Right cardiac atrium (tissue), 5 donors: ENCODE results near the gene SOS2. TPM values are rescaled to one million over a fixed set of nuclear protein-coding genes. Genes with fewer than 3 reads are reported as not detected.
A peak's percentile ranks its signal among the peaks of the same experiment; 100 is the strongest.

Source experiments
- ATAC-seq, 2 donors: fragments of 200-7000 bp; cut with Tn5 transposase; one replicate each; pipeline versions ENCODE4 v1.8.0 to v1.9.1; 2020; ENCODE audit warnings: moderate library complexity in 2 of 2, mild to moderate bottlenecking in 1 of 2
- DNase-seq, 3 donors: peaks; one replicate each; pipeline ENCODE4 v3.0.0-alpha.2; 2020
- H3K27ac ChIP-seq: one replicate; pipeline ENCODE4 v1.5.1; 2013; ENCODE audit warnings: mild to moderate bottlenecking, low read length, control low read depth, moderate library complexity
- H3K27me3 ChIP-seq: one replicate; pipeline ENCODE4 v1.6.1; 2013; ENCODE audit not compliant: control insufficient read depth, insufficient read depth
- H3K4me1 ChIP-seq: one replicate; pipeline ENCODE4 v1.6.1; 2013; ENCODE audit warnings: low read length; ENCODE audit not compliant: control insufficient read depth, insufficient read depth
- H3K4me3 ChIP-seq: one replicate; pipeline ENCODE4 v1.5.1; 2013; ENCODE audit warnings: low read length, control low read depth
- H3K9me3 ChIP-seq: one replicate; pipeline ENCODE4 v1.6.1; 2013; ENCODE audit warnings: low read length; ENCODE audit not compliant: control insufficient read depth
- WGBS: extraction: QIAGEN DNeasy Blood & Tissue Kit; methylation state at CpG from one replicate; pipeline ENCODE4 v1.1.7; 2013; 5-methylcytosine and 5-hydroxymethylcytosine counted together
- intact Hi-C, 4 donors: fragments of 100-400 bp; cut with DNase I; formaldehyde crosslinking; loops; one replicate each; pipeline versions ENCODE4 v1.11.0 to v1.14.0; 2022 to 2023
- polyA plus RNA-seq: library from polyadenylated mRNA; stranded (reverse); fragments of 200-250 nt; gene quantifications from one replicate; pipeline ENCODE4 v1.2.3, GENCODE V29; 2013
- total RNA-seq, 4 donors: library from RNA; stranded (reverse); fragmentation: NEBNext Ultra II Directional; extraction: Animal tissue kit (Norgen Biotek cat#: 25700); gene quantifications; one replicate each; pipeline ENCODE4 v1.2.1, GENCODE V29; 2021
- donor health status: healthy with polysubstance abuse.
- donor health status: DM: no; HTN: yes; CAD: no.
- donor health status: DM: no; HTN: no; CAD: no.
- donor health status: DM: no; HTN: yes; CAD: no; lungs with severe emphysema.
- donor health status: DM: yes; HTN: yes; CAD: no.

The SOS2 gene
- total and polyA plus RNA-seq, 5 donors: 13.0 to 33.7 (median 28.4) TPM

DNA sequence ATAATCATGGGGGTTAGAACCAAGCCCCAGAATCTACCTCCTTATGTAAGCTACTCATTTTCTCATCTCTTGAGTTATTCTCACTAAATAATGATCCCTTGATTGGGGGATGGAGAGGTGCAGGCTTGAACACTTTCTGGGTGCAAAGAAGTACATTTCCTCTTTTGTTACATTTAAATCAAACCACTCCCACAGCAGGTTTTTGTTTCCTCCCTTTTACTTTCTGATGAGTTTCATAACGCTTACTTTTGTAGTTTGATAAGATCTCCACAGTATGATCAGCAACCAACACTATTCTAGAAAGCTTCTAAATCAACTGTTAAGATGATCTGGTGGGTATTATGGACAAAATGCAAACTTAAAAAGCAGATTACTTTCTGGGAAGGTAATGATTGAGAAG is 135.5 kb downstream of the SOS2 start:
- ATAC-seq (no peak), DNase-seq (no peak)
- WGBS: 49% methylated on average over 1 of the region's 1 CpG
- intact Hi-C loops: loop anchor here in 1 of 4 donors (10.0 kb wide), 1 partner anchor 91 kb away; no protein-coding TSS in a partner anchor
- Histone ChIP-seq H3K27me3 (no peaks in the 10 kb centered on the region), H3K4me1 (no peaks in the 10 kb centered on the region), H3K27ac (no peak overlapping the region), H3K4me3 (no peak overlapping the region), H3K9me3 (no peaks in the 10 kb centered on the region)

DNA sequence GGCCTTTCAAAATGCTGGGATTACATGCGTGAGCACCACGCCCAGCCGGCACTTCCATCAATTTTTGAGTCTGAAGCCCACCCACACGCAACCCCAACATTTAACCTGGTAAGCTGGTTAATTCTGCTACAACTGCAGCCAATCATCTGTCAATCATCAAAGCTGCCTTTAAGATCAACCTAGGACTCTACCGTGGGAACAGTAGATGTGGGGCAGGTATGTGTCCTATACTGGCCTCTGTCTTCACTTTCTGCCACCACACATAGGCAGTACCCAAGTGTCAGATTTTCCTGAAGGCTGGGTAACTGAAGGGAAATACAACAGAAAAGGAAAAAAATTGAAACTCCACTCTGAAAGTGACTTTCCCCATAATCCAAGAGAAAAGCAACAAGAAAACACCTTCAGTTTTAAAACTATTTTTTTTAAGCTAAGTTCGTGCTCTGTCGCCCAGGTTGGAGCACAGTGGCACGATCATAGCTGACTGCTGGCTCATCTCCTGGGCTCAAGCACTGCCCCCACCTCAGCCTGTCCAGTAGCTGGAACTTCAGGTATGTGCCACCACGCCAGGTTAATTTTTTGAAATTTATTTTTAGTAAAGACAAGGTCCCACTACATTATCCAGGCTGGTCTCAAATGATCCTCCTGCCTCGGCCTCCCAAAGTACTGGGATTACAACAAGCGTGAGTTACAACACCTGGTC is 137.2 kb downstream of the SOS2 start:
- DNase-seq: no peak
- H3K27ac ChIP-seq: no peak overlapping the region
- ATAC-seq: no peak
- WGBS: 94% methylated on average over 11 of the region's 11 CpGs
- H3K27me3 ChIP-seq: no peaks in the 10 kb centered on the region
- H3K9me3 ChIP-seq: no peaks in the 10 kb centered on the region
- intact Hi-C loops: loop anchor here in 1 of 4 donors (10.0 kb wide), 1 partner anchor 89 kb away; no protein-coding TSS in a partner anchor
- H3K4me1 ChIP-seq: no peaks in the 10 kb centered on the region
- no peak overlapping the region for H3K4me3 ChIP-seq

DNA sequence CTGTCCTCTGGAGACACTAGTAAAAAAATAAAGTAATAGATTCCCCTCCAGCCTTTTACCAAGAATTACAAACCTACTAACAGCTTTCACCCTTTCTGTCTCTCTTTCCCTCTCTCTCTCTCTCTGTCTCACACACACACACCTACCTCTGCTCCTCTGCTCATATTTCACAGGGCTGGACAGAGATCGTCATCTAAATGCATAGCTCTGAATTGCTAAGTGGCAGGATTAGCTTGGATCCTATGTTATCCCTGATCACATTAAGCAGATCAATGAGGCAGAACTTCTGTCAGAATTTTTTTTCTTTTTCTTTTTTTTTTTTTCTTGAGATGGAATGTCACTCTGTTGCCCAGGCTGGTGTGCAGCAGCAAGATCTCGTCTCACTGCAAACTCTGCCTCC is 137.9 kb downstream of the SOS2 start:
- intact Hi-C loops: loop anchor here in 1 of 4 donors (10.0 kb wide), 1 partner anchor 89 kb away; no protein-coding TSS in a partner anchor
- Histone ChIP-seq H3K9me3 (no peaks in the 10 kb centered on the region), H3K4me3 (no peak overlapping the region), H3K27me3 (no peaks in the 10 kb centered on the region), H3K27ac (no peak overlapping the region), H3K4me1 (no peaks in the 10 kb centered on the region)
- ATAC-seq (no peak), DNase-seq (no peak)
- 80% methylated on average over 2 of the region's 2 CpGs for WGBS

DNA sequence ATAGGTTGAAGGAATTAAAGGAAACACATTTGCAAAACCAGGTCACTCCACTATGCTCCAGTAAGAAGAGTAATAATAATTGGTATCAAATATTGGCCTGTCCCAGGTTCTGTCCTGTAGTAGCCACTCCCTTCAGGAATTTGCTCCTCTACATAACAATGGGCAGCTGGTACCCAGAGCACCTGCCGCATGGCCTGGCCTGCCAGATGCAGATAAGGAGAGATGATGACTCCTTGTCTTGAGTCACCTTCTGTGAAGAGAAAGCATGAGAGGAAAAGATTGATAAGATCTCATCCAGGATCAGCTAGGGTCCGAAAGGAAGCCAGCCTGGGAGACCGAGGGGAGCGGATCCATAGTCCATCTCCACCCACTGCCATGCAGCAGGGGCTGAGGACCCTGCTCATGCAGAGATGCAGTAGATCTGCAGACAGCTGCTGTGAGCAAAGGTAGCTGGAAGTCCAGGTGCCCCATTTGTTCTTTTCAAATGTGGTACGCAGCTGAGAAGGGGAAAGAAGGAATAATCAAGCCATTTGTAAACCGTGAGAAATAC is 139.3 kb downstream of the SOS2 start:
- WGBS: 91% methylated on average over 6 of the region's 6 CpGs
- intact Hi-C loops: loop anchor here in 1 of 4 donors (10.0 kb wide), 1 partner anchor 87 kb away; no protein-coding TSS in a partner anchor
- H3K27me3 ChIP-seq: no peaks in the 10 kb centered on the region

DNA sequence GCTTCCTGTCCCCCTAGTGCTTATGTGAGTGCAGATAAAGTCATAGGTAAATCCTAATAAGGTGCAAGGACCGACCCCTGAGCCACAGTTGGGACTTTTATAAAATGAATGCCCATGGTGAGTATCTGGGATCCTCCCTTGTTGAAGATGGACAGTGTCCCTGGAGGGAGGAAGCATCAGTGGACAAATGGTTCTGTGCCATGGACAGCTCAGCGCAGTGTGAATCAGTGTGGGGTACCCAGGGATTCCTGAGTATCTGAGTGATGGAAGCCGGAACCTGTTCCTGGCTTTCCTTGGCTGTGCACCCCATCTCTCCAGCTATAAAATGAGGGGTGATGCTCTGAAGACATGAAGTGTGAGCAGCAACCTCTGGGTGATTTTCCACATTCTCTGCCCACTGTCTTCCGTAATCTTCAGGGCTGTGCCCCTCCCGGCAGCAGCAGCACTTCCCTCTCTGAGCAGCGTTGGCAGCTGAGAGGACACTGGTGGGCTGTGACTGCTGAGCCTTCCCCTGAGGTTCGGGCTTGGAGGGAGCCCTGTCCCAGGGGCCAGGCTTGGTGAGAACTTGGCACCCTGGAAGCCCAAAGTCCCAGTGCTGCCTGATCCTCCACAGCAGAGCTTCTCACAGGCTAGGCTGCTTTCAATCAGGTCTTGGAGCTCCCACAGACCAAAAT is 140.0 kb downstream of the SOS2 start:
- H3K27ac ChIP-seq: no peak overlapping the region
- no peak for DNase-seq
- no peak overlapping the region for H3K4me3 ChIP-seq
- WGBS: 77% methylated on average over 7 of the region's 7 CpGs
- H3K27me3 ChIP-seq: no peaks in the 10 kb centered on the region
- no peaks in the 10 kb centered on the region for H3K4me1 ChIP-seq
- H3K9me3 ChIP-seq: no peaks in the 10 kb centered on the region
- intact Hi-C loops: loop anchor here in 1 of 4 donors (10.0 kb wide), 1 partner anchor 87 kb away; no protein-coding TSS in a partner anchor
- peak in 1 of 2 donors; percentile 39 for ATAC-seq

More for the DNA sequence above, 139.3 kb downstream of the SOS2 start:
- no peaks in the 10 kb centered on the region for H3K4me1 ChIP-seq
- ATAC-seq (no peak), DNase-seq (no peak)
- H3K27ac ChIP-seq: no peak overlapping the region
- H3K4me3 ChIP-seq: no peak overlapping the region
- H3K9me3 ChIP-seq: no peaks in the 10 kb centered on the region

DNA sequence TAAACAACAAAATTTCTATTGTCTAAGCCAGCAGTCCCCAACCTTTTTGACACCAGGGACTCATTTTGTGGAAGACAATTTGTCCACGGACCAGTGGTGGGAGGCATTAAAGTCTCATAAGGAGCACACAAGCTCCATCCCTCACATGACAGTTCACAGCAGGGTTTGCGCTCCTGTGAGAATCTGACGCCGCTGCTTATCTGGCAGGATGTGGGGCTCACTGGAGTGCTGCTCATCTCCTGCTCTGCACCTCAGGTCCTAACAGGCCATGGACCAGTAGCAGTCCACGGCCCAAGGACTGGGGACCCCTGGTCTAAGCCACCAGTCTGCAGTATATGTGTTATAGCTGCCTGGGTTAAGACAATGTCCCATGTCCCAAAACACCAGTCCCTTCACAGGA is 142.2 kb downstream of the SOS2 start:
- no peaks in the 10 kb centered on the region for H3K4me1 ChIP-seq
- H3K4me3 ChIP-seq: no peak overlapping the region
- no peaks in the 10 kb centered on the region for H3K9me3 ChIP-seq
- 86% methylated on average over 5 of the region's 5 CpGs for WGBS
- no peak for ATAC-seq
- no peak overlapping the region for H3K27ac ChIP-seq
- DNase-seq: no peak
- H3K27me3 ChIP-seq: no peaks in the 10 kb centered on the region
- intact Hi-C loops: no loop called here

DNA sequence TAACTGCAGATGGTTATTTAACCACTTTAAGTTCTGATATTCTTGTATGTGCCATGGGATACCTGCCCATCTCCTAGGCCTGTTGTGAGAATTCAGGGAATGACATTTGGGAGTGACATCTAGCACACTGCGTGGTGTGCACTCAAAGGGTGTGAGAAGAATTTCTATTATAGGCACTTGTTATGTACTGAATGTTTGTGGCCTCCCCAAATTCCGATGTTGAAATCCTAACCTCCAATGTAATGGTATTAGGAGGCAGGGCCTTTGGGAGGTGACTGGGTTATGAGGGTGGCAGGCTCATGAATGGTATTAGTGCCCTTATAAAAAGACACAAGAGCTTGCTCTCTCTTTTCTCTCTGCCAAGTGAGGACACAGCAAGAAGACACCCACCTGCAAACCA is 142.6 kb downstream of the SOS2 start:
- 77% methylated on average over 2 of the region's 2 CpGs for WGBS
- intact Hi-C loops: no loop called here

DNA sequence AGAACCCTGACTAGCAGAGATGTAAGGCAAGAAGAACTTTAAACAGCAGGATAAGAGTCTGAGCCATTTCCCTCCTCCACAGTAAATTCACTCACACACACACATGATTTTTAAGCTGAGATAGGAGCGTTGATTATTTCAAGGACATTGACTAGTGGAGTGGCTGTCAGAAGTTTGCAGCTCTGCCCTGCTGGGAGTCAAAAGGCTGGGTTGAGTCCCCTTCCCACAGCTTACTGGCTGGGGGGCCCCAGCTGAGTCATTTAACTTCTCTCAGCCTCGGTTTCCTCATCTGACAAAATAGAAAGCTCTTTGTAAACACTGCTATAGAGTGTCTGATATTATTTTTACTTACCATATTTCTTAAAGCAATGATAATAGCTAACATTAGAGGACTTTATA is 143.3 kb downstream of the SOS2 start:
- intact Hi-C loops: no loop called here
- no peak for ATAC-seq
- Histone ChIP-seq H3K27me3 (no peaks in the 10 kb centered on the region), H3K9me3 (no peaks in the 10 kb centered on the region), H3K4me1 (no peaks in the 10 kb centered on the region), H3K4me3 (no peak overlapping the region), H3K27ac (no peak overlapping the region)
- no peak for DNase-seq
- WGBS: 89% methylated on average over 2 of the region's 2 CpGs

More for the DNA sequence above, 142.6 kb downstream of the SOS2 start:
- no peaks in the 10 kb centered on the region for H3K4me1 ChIP-seq
- ATAC-seq (no peak), DNase-seq (no peak)
- H3K9me3 ChIP-seq: no peaks in the 10 kb centered on the region
- H3K27me3 ChIP-seq: no peaks in the 10 kb centered on the region
- H3K4me3 ChIP-seq: no peak overlapping the region
- no peak overlapping the region for H3K27ac ChIP-seq

DNA sequence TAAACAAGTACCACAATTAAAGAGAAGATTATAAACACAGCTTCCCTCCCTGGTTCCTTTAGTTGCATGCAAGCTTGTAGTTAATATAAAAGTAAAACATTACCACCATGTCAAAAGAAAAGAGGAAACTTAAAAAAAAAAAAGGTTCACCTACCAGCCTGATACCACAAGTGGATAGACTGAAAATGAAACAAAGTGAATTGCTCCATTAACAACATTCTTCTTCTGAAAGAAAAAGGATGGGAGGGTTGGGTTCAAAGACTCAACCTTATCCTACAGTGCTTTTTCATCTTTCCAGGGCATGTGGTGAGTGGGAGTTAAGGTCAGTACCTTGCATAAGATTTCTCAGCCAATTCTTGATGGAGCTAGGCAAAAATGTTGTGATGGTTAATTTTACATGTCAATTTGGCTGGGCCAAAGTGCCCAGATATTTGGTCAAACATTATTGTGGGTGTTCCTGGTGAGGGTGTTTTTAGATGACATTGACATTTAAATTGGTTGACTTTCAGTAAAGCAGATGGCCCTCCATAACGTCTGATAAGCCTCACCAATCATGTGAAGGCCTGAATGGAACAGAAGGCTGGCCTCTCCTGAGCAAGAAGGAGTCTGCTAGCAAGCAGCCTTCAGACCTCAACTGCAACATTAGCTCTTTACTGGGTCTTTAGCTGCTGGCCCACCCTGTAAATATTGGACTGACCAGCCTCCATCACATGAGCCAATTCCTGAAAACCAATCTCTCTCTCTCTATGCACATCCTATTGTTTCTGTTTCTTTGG is 143.8 kb downstream of the SOS2 start:
- DNase-seq (no peak), ATAC-seq (no peak)
- no peaks in the 10 kb centered on the region for H3K9me3 ChIP-seq
- no peaks in the 10 kb centered on the region for H3K27me3 ChIP-seq
- no peak overlapping the region for H3K27ac ChIP-seq
- no peak overlapping the region for H3K4me3 ChIP-seq
- H3K4me1 ChIP-seq: no peaks in the 10 kb centered on the region
- intact Hi-C loops: no loop called here
- 40% methylated on average over 1 of the region's 1 CpG for WGBS

DNA sequence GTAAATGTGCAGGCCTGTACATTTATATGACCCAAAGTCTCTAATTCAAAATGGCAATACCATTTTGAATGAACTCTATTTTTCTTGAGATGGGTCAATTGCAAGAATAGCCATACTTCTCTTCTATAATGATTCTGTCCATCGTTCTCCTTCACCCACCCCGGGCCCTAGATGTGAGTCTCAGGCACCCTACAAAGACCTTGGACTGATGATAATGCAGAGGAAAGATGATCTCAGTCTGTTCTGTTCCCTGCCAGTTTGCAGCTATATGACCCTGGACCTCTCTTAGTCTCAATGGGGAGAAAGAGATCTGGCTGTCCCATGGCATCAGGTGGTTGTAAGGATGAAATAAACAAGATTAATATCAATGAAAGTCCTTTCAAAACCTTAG is 145.1 kb downstream of the SOS2 start:
- Histone ChIP-seq H3K9me3 (no peaks in the 10 kb centered on the region), H3K4me3 (no peak overlapping the region), H3K4me1 (no peaks in the 10 kb centered on the region), H3K27ac (no peak overlapping the region), H3K27me3 (no peaks in the 10 kb centered on the region)
- intact Hi-C loops: no loop called here
- ATAC-seq (no peak), DNase-seq (no peak)
- 89% methylated on average over 2 of the region's 2 CpGs for WGBS
